Hepatocyte (in vitro differentiated cells): Measurements from ENCODE around the gene RBM33.

ENCODE experiments used
- EZH2 ChIP-seq: fragments of 200-600 bp; sonication (generic); IDR thresholded peaks from 2 replicates; pipeline ENCODE4 v1.6.1; 2016; ENCODE audit warnings: antibody characterized with exemption, mild to moderate bottlenecking, borderline replicate concordance
- TF ChIP-seq, protein P1 (sequence below): fragments of 200-600 bp; sonication (generic); IDR thresholded peaks from 2 replicates; pipeline ENCODE4 v1.5.1; 2016; ENCODE audit warnings: antibody characterized with exemption, mild to moderate bottlenecking; ENCODE audit not compliant: poor library complexity

GRCh38 chr7:155660758-155661093 lies 16.3 kb downstream of the RBM33 start:
- TF ChIP-seq, protein P1, sequence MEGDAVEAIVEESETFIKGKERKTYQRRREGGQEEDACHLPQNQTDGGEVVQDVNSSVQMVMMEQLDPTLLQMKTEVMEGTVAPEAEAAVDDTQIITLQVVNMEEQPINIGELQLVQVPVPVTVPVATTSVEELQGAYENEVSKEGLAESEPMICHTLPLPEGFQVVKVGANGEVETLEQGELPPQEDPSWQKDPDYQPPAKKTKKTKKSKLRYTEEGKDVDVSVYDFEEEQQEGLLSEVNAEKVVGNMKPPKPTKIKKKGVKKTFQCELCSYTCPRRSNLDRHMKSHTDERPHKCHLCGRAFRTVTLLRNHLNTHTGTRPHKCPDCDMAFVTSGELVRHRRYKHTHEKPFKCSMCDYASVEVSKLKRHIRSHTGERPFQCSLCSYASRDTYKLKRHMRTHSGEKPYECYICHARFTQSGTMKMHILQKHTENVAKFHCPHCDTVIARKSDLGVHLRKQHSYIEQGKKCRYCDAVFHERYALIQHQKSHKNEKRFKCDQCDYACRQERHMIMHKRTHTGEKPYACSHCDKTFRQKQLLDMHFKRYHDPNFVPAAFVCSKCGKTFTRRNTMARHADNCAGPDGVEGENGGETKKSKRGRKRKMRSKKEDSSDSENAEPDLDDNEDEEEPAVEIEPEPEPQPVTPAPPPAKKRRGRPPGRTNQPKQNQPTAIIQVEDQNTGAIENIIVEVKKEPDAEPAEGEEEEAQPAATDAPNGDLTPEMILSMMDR: no peak
- TF ChIP-seq EZH2: no peak
